Kidney (tissue), 14 donors: Measurements from ENCODE around the gene SCN3A. TPM values are rescaled to one million over a fixed set of nuclear protein-coding genes. Genes with fewer than 3 reads are reported as not detected.

Source experiments
- DNase-seq, 5 donors: peaks; one replicate each; pipeline ENCODE4 v3.0.0-alpha.2; 2013 to 2020
- FAIRE-seq: peaks from 2 replicates; lab custom pipeline; 2012; peaks lifted over from hg19 to GRCh38; lab: Jason Lieb, UNC
- H3K27ac ChIP-seq, 2 donors: one replicate each; pipeline ENCODE4 v1.7.0; 2013; ENCODE audit warnings: low read depth in 2 of 2, low read length in 2 of 2, inconsistent platforms in 1 of 2
- H3K27me3 ChIP-seq: one replicate; pipeline ENCODE4 v1.7.1; 2013; ENCODE audit warnings: low read length, inconsistent platforms; ENCODE audit not compliant: control insufficient read depth, insufficient read depth
- H3K36me3 ChIP-seq, 3 donors: one replicate each; pipeline versions ENCODE4 v1.7.0 to v1.7.1; 2013; ENCODE audit warnings: low read length in 3 of 3, control low read depth in 1 of 3, inconsistent platforms in 1 of 3; ENCODE audit not compliant: insufficient read depth in 3 of 3, control insufficient read depth in 2 of 3
- H3K4me1 ChIP-seq, 3 donors: one replicate each; pipeline versions ENCODE4 v1.7.0 to v1.7.1; 2013; ENCODE audit warnings: low read length in 3 of 3, inconsistent platforms in 1 of 3, low read depth in 1 of 3; ENCODE audit not compliant: control insufficient read depth in 2 of 3, insufficient read depth in 2 of 3
- H3K4me3 ChIP-seq, 3 donors: one replicate each; pipeline versions ENCODE4 v1.7.0 to v1.8.1; 2013; ENCODE audit warnings: low read length in 3 of 3, control low read depth in 1 of 3, inconsistent platforms in 1 of 3
- H3K9ac ChIP-seq, 3 donors: one replicate each; pipeline versions ENCODE4 v1.7.0 to v1.7.1; 2013; ENCODE audit warnings: low read length in 3 of 3, control low read depth in 1 of 3, inconsistent platforms in 1 of 3
- H3K9me3 ChIP-seq, 3 donors: one replicate each; pipeline versions ENCODE4 v1.7.0 to v1.7.1; 2013; ENCODE audit warnings: low read length in 3 of 3, control low read depth in 1 of 3, inconsistent platforms in 1 of 3; ENCODE audit not compliant: control insufficient read depth in 2 of 3, insufficient read depth in 1 of 3
- CTCF ChIP-seq: IDR thresholded peaks from 3 replicates; pipeline ENCODE4 v1.5.1; 2012; ENCODE audit warnings: mild to moderate bottlenecking, moderate library complexity, borderline replicate concordance; ENCODE audit not compliant: insufficient read depth; ENCODE audit errors: extremely low read depth
- intact Hi-C: fragments of 100-400 bp; cut with DNase I; formaldehyde crosslinking; loops from one replicate; pipeline ENCODE4 v1.11.1; 2022
- polyA plus RNA-seq: library from polyadenylated mRNA; stranded (reverse); fragments of 350-450 nt; fragmentation: Illumina TruSeq; extraction: RNeasy Lipid Tissue Mini Kit (QIAGEN cat#74804); gene quantifications from one replicate; pipeline ENCODE4 v1.2.3, GENCODE V29; 2014; ENCODE audit warnings: low read depth, low replicate concordance; ENCODE audit not compliant: insufficient read depth
- total RNA-seq: library from RNA; stranded (reverse); fragmentation: NEBNext Ultra II Directional; extraction: Animal tissue kit (Norgen Biotek cat#: 25700); gene quantifications from one replicate; pipeline ENCODE4 v1.2.1, GENCODE V29; 2021
- donor health status: control.
- donor health status: control.
- donor health status: control.
- donor health status: control.
- donor health status: control.
- donor health status: DM: yes; HTN: yes; CAD: no.
- donor health status: Normal renal cell carcinoma (clear cell type).

The SCN3A gene
- total and polyA plus RNA-seq, 2 donors from 2014 or later, result 0.11 to 6.3 TPM

GRCh38 chr2:165068487-165068757 is 135.4 kb downstream of the SCN3A start:
- Histone ChIP-seq H3K4me1 (no peaks in the 10 kb centered on the region), H3K4me3 (no peak overlapping the region), H3K27me3 (no peaks in the 10 kb centered on the region), H3K27ac (no peak overlapping the region), H3K9me3 (no peaks in the 10 kb centered on the region), H3K9ac (no peak overlapping the region), H3K36me3 (no peaks in the 10 kb centered on the region)
- intact Hi-C loops, result no loop called here
- DNase-seq (no peak), FAIRE-seq (no peak)
- no peak for TF ChIP-seq CTCF

- H3K27ac ChIP-seq, result no peak overlapping the region
- intact Hi-C loops, result no loop called here
- H3K9me3 ChIP-seq, result no peaks in the 10 kb centered on the region
- no peaks in the 10 kb centered on the region for H3K27me3 ChIP-seq
- H3K9ac ChIP-seq, result no peak overlapping the region
- no peak for TF ChIP-seq CTCF
- DNase-seq (peak in 4 of 5 donors; percentile 83 to 91 (median 88)), FAIRE-seq (peak; percentile 15)
- H3K4me3 ChIP-seq, result peak overlapping the region in 1 of 3 donors; percentile 37
- H3K36me3 ChIP-seq, result no peaks in the 10 kb centered on the region
- H3K4me1 ChIP-seq, result no peaks in the 10 kb centered on the region
Observed at GRCh38 chr2:165067643-165068486, 136.0 kb downstream of the SCN3A start.

GRCh38 chr2:165064743-165065142 is 139.1 kb downstream of the SCN3A start:
- intact Hi-C loops, result no loop called here
- no peaks in the 10 kb centered on the region for H3K27me3 ChIP-seq
- DNase-seq (no peak), FAIRE-seq (no peak)
- TF ChIP-seq CTCF, result no peak
- H3K9me3 ChIP-seq, result no peaks in the 10 kb centered on the region
- H3K36me3 ChIP-seq, result no peaks in the 10 kb centered on the region
- H3K9ac ChIP-seq, result no peak overlapping the region
- no peak overlapping the region for H3K27ac ChIP-seq
- no peak overlapping the region for H3K4me3 ChIP-seq
- no peaks in the 10 kb centered on the region for H3K4me1 ChIP-seq
